Fibroblast of the aortic adventitia (primary cell): ENCODE results near the gene ZBTB16. TPM values are rescaled to one million over a fixed set of nuclear protein-coding genes. Genes with fewer than 3 reads are reported as not detected.

Experiments
- DNase-seq: peaks from one replicate; pipeline ENCODE4 v3.0.0-alpha.2; 2010; ENCODE audit warnings: low read depth
- H3K4me3 ChIP-seq: 2 replicates; pipeline ENCODE4 v1.5.1; 2011; ENCODE audit warnings: low read depth, mild to moderate bottlenecking, control low read depth, low read length, moderate library complexity
- CTCF ChIP-seq: IDR thresholded peaks from 2 replicates; pipeline ENCODE4 v1.5.1; 2011; ENCODE audit warnings: mild to moderate bottlenecking, low read length, control low read depth, inconsistent platforms; ENCODE audit not compliant: insufficient read depth
- total RNA-seq: library from RNA; depleted of rRNA; stranded (reverse); fragments of >200 nt; gene quantifications from 2 replicates; pipeline ENCODE4 v1.2.3, GENCODE V29; 2012; ENCODE audit warnings: low replicate concordance

The ZBTB16 gene
- total RNA-seq, 1 donor, result 0.27 TPM

DNA sequence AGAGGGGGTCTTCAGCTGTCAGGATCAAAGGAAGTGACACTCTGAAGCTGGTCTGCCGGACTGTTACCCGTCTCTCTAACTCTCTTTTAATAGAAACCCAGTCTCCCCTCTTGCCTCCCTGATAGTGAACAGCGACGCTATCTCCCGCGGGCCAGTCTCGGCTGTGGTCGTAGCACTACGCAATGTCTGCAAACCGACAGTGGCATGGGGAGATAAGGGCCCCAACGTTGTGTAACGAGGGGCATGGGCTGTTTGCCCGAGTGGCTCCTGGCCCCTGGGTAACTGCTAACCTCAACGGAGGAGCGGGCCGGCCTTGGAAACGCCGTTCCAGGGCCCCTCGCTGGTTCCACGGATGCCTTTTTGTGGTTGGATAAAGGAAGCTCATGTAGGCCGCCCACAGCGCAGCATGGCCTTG, 23.3 kb downstream of the ZBTB16 start:
- no peak for DNase-seq
- no peak for TF ChIP-seq CTCF

GRCh38 chr11:114083391-114084252, 24.1 kb downstream of the ZBTB16 start:
- no peak for DNase-seq
- TF ChIP-seq CTCF, result no peak

More for the DNA sequence above, 23.3 kb downstream of the ZBTB16 start:
- no peak overlapping the region for H3K4me3 ChIP-seq

GRCh38 chr11:114084414-114084813, 24.9 kb downstream of the ZBTB16 start:
- H3K4me3 ChIP-seq, result no peak overlapping the region
- DNase-seq, result no peak
- no peak for TF ChIP-seq CTCF

More at GRCh38 chr11:114083391-114084252, 24.1 kb downstream of the ZBTB16 start:
- no peak overlapping the region for H3K4me3 ChIP-seq

GRCh38 chr11:114085965-114086793, 26.7 kb downstream of the ZBTB16 start:
- TF ChIP-seq CTCF, result no peak
- no peak overlapping the region for H3K4me3 ChIP-seq
- DNase-seq, result no peak

DNA sequence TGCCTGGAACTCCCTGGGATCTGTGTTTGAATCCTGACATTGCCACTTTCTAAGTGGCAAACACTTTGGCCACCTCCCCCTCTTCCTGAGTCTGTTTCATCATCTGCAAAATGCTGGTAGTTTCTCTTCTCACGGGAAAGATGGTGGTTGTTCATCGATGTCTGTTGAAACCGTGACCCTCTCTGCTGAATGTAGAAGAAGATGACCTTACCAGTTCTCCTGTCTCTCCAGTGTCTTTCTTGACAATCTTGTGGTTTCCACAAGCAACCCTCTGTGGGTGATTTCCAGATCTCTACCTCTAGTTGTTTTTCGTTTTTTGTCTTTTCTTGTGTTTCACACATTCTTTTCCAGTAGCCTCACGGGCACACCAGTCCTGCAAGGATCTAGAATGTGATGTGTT, 27.5 kb downstream of the ZBTB16 start:
- no peak overlapping the region for H3K4me3 ChIP-seq
- DNase-seq, result no peak
- TF ChIP-seq CTCF, result no peak

DNA sequence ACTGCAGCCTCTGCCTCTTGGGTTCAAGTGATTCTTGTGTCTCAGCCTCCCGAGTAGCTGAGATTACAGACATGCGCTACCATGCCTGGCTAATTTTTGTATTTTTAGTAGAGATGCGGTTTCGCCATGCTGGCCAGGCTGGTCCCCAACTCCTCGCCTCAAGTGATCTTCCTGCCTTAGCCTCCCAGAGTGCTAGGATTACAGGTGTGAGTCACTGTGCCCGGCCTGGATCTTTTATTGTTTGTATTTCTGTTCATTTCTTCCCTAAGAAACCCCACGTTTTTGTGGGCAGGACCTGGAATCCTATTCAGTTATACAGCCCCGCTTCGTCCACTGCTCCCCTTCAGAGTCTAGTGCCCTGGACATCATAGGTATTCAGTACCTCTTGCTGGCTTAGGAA, 28.7 kb downstream of the ZBTB16 start:
- TF ChIP-seq CTCF, result no peak
- no peak overlapping the region for H3K4me3 ChIP-seq
- DNase-seq, result no peak
